Tongue (tissue), 2 donors: ENCODE measurements around the gene ZBTB20. TPM values are rescaled to one million over a fixed set of nuclear protein-coding genes. Genes with fewer than 3 reads are reported as not detected.

Source experiments
- DNase-seq: peaks from one replicate; pipeline ENCODE4 v3.0.0-alpha.2; 2015
- total RNA-seq: library from RNA; depleted of rRNA; stranded (reverse); fragments of >200 nt; gene quantifications from one replicate; pipeline ENCODE4 v1.2.3, GENCODE V29; 2014

Gene ZBTB20
- total RNA-seq, 1 donor from 2014 or later: 79.5 TPM

GRCh38 chr3:115019900-115020299 is 127.2 kb downstream of the ZBTB20 start:
- no peak for DNase-seq

GRCh38 chr3:115018694-115019093 is 128.4 kb downstream of the ZBTB20 start:
- no peak for DNase-seq

- DNase-seq: no peak
These were observed 139.1 kb downstream of the ZBTB20 start for GRCh38 chr3:115007966-115008365.

- DNase-seq: no peak
These were observed 142.6 kb downstream of the ZBTB20 start for GRCh38 chr3:115004201-115005140.

- no peak for DNase-seq
These were observed 148.0 kb downstream of the ZBTB20 start for GRCh38 chr3:114998971-114999579.

GRCh38 chr3:114994554-114995341 is 152.3 kb downstream of the ZBTB20 start:
- no peak for DNase-seq

GRCh38 chr3:114985776-114986175 is 161.3 kb downstream of the ZBTB20 start:
- no peak for DNase-seq

GRCh38 chr3:114983248-114983647 is 163.8 kb downstream of the ZBTB20 start:
- DNase-seq: no peak

GRCh38 chr3:114974387-114974786 is 172.7 kb downstream of the ZBTB20 start:
- DNase-seq: no peak

GRCh38 chr3:114973536-114973935 is 173.6 kb downstream of the ZBTB20 start:
- no peak for DNase-seq

GRCh38 chr3:114967168-114967567 is 179.9 kb downstream of the ZBTB20 start:
- no peak for DNase-seq

GRCh38 chr3:114962189-114962588 is 184.9 kb downstream of the ZBTB20 start:
- no peak for DNase-seq

GRCh38 chr3:114958930-114959329 is 188.2 kb downstream of the ZBTB20 start:
- DNase-seq: no peak

- DNase-seq: no peak
These were observed 193.3 kb downstream of the ZBTB20 start for GRCh38 chr3:114953800-114954199.

- DNase-seq: no peak
These were observed 193.8 kb downstream of the ZBTB20 start for GRCh38 chr3:114953215-114953799.

- DNase-seq: no peak
These were observed 204.3 kb downstream of the ZBTB20 start for GRCh38 chr3:114942773-114943172.

- no peak for DNase-seq
These were observed 205.3 kb downstream of the ZBTB20 start for GRCh38 chr3:114941626-114942309.

- no peak for DNase-seq
These were observed 207.2 kb downstream of the ZBTB20 start for GRCh38 chr3:114939920-114940319.

GRCh38 chr3:114933407-114933806 is 213.7 kb downstream of the ZBTB20 start:
- no peak for DNase-seq

- no peak for DNase-seq
These were observed 216.9 kb downstream of the ZBTB20 start for GRCh38 chr3:114929971-114930732.
